VCaP (cell line): ENCODE data around the gene MRPL42.
A peak's percentile ranks its signal among the peaks of the same experiment; 100 is the strongest.

Source experiments
- H3K27ac ChIP-seq: fragments of 450-650 bp; 2 replicates; pipeline ENCODE4 v1.5.1; 2017
- CTCF ChIP-seq: fragments of 450-650 bp; conservative IDR thresholded peaks from 2 replicates; pipeline ENCODE4 v1.5.1; 2017; ENCODE audit warnings: mild to moderate bottlenecking, moderate library complexity

The MRPL42 gene

GRCh38 chr12:93440043-93440835, 27.1 kb upstream of the MRPL42 start:
- no peak for TF ChIP-seq CTCF
- peak overlapping the region; percentile 91 for H3K27ac ChIP-seq

- no peak for TF ChIP-seq CTCF
- peak overlapping the region; percentile 91 for H3K27ac ChIP-seq
Observed at GRCh38 chr12:93441081-93441616, 26.2 kb upstream of the MRPL42 start.

- TF ChIP-seq CTCF = no peak
- peak within 1 kb of the TSS; percentile 91 for H3K27ac ChIP-seq
Observed at GRCh38 chr12:93441617-93442410, 25.5 kb upstream of the MRPL42 start, which contains the start of gene UBE2N. Gene UBE2N, minus strand, starts transcription at chr12:93441947. Its CDS starts 63 bp downstream, at chr12:93441884.

GRCh38 chr12:93442411-93443340, 24.6 kb upstream of the MRPL42 start:
- TF ChIP-seq CTCF = no peak
- peak overlapping the region; percentile 91 for H3K27ac ChIP-seq

GRCh38 chr12:93443576-93443975, 23.7 kb upstream of the MRPL42 start:
- no peak for TF ChIP-seq CTCF
- H3K27ac ChIP-seq = peak overlapping the region; percentile 91

GRCh38 chr12:93447555-93448290, 19.6 kb upstream of the MRPL42 start:
- no peak for TF ChIP-seq CTCF
- peak overlapping the region; percentile 91; the same call in 1 of the 2 replicates for H3K27ac ChIP-seq
